ENCODE data around the gene AXL. TPM values are rescaled to one million over a fixed set of nuclear protein-coding genes. Genes with fewer than 3 reads are reported as not detected.

Gene AXL
- total and polyA plus RNA-seq, 2 of the 8 experiments (the other 6 are each of a cell fraction or from before 2014, with no cell fraction given): 35.3 to 51.0 TPM

- no peak for TF ChIP-seq SAP30 (IDR thresholded peaks at IDR 0.05; ENCODE audit: insufficient read depth, insufficient replicate concordance, low read length)
- peak; percentile 32; the same call in 1 of the 2 replicates for TF ChIP-seq CREB1 (IDR thresholded peaks at IDR 0.05)
- no peak for TF ChIP-seq POU5F1 (IDR thresholded peaks at IDR 0.05; ENCODE audit: low read depth, low read length)
- TF ChIP-seq HDAC2 (IDR thresholded peaks at IDR 0.05; ENCODE audit: borderline replicate concordance in 1 of 2, low read depth in 2 of 2, low read length in 2 of 2): no peak
- no peak for TF ChIP-seq MAFK (IDR thresholded peaks at IDR 0.05; ENCODE audit: low read depth, low read length)
- TF ChIP-seq SIRT6 (IDR thresholded peaks at IDR 0.05; ENCODE audit: low read length): no peak
- TF ChIP-seq KDM5A (IDR thresholded peaks at IDR 0.05; ENCODE audit: low read length): no peak
- no peak for TF ChIP-seq ASH2L (IDR thresholded peaks at IDR 0.05; ENCODE audit: low read length)
- TF ChIP-seq E2F6 (IDR thresholded peaks at IDR 0.05): no peak
- TF ChIP-seq BRCA1 (IDR thresholded peaks at IDR 0.05; ENCODE audit: low read depth, low read length): no peak
- no peak for TF ChIP-seq YY1 (IDR thresholded peaks at IDR 0.05; ENCODE audit: low read depth, low read length)
- no peak for TF ChIP-seq CHD1 (IDR thresholded peaks at IDR 0.05; ENCODE audit: low read depth, low read length)
- no peak for TF ChIP-seq SP2 (IDR thresholded peaks at IDR 0.05; ENCODE audit: low read length)
Measured at GRCh38 chr19:41225238-41226052, 6.4 kb downstream of the AXL start (continued).

Data from H1 (cell line).